ENCODE data around the gene MAEA.

The MAEA gene

DNA sequence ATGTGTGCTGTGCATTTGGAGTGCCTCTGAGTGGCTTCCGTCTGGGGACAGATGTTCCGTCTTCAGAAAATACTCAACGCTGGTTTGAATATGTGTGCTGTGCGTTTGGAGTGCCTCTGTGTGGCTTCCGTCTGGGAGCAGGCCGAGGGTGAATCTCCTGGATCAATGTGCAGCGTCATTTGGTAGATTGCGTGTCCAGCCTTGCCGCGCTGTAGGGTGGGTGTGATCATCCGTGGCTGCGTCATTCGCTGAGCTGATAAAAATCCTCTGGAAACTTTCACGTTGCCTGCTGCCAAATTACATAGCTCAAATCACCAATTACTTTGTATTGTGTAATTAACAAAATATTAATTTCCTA is 69.4 kb downstream of the MAEA start:
- H3K4me1 ChIP-seq (ENCODE audit: control insufficient read depth, insufficient read depth, low read length), result no peaks in the 10 kb centered on the region
- H3K27ac ChIP-seq (ENCODE audit: low read depth, low read length), result no peak overlapping the region
- peaks cover 52% of the 10 kb centered on the region for H3K36me3 ChIP-seq (ENCODE audit: control insufficient read depth, insufficient read depth, low read length)
- H3K9ac ChIP-seq (ENCODE audit: low read length), result no peak overlapping the region
- H3K27me3 ChIP-seq (ENCODE audit: control insufficient read depth, insufficient read depth, low read length), result no peaks in the 10 kb centered on the region
- H3K9me3 ChIP-seq (ENCODE audit: control insufficient read depth, insufficient read depth, low read depth, low read length), result no peaks in the 10 kb centered on the region
- H3K4me3 ChIP-seq (ENCODE audit: low read depth, low read length), result no peak overlapping the region

DNA sequence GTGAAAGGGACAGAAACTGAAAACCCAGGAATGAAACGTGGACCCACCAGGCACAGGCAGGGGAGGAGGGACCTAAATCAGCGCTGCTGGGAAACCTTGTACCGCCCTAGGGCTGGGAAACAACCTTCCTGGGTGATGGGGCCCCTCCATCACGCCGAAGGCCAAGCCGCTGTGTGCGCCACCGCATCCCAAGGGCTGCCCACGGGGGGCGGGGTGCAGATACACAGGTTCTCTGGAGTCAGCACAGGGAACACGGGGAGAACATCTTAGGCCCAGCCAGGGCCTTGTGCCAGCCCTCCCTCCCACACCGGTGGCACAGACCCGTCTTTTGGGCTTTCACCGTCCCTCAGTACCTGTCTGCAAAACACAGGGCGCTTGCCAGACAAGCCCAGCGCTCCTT is 70.3 kb downstream of the MAEA start:
- Histone ChIP-seq H3K4me1 (ENCODE audit: control insufficient read depth, insufficient read depth, low read length) (no peaks in the 10 kb centered on the region), H3K36me3 (ENCODE audit: control insufficient read depth, insufficient read depth, low read length) (peaks cover 44% of the 10 kb centered on the region), H3K9me3 (ENCODE audit: control insufficient read depth, insufficient read depth, low read depth, low read length) (no peaks in the 10 kb centered on the region), H3K27ac (ENCODE audit: low read depth, low read length) (no peak overlapping the region), H3K4me3 (ENCODE audit: low read depth, low read length) (no peak overlapping the region), H3K27me3 (ENCODE audit: control insufficient read depth, insufficient read depth, low read length) (no peaks in the 10 kb centered on the region), H3K9ac (ENCODE audit: low read length) (no peak overlapping the region)

DNA sequence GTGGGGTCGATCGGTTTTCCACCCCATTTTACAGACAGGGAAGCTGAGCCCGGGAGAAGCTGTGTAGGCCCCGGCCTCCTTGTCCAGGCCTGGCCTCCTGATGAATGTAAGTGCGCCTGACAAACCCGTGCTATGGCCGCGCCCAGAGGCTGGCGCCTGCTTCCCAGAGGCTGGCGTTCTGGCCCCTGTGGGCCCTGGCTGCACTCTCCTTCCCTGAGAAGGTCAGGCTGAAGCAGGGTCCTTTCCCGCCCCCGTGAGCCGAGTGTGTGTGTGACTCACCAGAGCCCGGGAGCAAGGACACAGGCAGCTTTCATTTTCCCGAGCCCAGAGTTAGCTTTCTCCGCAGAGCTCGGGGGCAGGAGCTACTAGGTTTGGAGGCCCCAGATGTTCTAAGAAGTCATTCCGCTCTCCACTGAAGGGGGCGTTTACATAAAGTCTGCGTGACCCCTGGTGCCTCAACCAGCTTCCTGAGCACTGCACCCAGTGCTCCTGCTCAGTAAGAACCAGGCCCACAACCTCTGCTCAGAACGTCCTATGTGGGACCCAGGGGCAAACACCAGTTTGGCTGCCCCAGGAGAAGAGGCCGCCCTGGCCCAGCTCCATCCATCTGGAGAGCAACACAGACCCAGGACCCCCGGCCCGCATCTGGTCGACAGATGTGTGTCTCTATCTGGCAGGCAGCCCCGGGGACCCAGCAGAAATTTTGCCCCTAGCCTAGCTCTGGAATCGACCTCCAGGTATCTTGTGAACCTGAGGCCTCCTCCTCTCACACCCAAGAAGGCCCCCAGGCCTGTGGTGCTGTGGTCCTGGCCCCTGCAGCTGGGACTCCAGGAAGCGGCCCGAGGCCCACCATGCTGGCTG is 71.0 kb downstream of the MAEA start:
- H3K27ac ChIP-seq (ENCODE audit: low read depth, low read length), result no peak overlapping the region
- peaks cover 37% of the 10 kb centered on the region for H3K36me3 ChIP-seq (ENCODE audit: control insufficient read depth, insufficient read depth, low read length)
- no peaks in the 10 kb centered on the region for H3K27me3 ChIP-seq (ENCODE audit: control insufficient read depth, insufficient read depth, low read length)
- H3K9ac ChIP-seq (ENCODE audit: low read length), result no peak overlapping the region
- no peak overlapping the region for H3K4me3 ChIP-seq (ENCODE audit: low read depth, low read length)
- no peaks in the 10 kb centered on the region for H3K9me3 ChIP-seq (ENCODE audit: control insufficient read depth, insufficient read depth, low read depth, low read length)
- H3K4me1 ChIP-seq (ENCODE audit: control insufficient read depth, insufficient read depth, low read length), result no peaks in the 10 kb centered on the region

DNA sequence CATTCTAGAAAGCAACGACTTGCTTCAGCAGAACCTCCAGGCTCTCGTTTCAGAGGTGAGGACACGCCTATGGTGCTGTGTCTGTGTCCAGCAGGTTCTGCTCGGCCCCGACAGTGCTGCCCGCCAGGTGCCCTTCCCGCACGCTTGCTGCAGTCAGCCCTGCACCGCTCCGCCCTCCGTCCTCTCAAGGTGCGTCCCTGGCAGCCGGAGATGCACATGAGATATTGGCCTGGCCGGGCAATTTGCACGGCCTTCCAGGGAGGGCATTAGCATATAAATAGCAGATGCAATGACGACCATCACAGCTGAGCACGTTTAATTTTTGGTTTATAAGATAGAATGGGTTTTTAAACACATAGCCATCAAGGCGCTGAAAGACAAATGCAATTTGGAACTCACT is 71.7 kb downstream of the MAEA start:
- no peaks in the 10 kb centered on the region for H3K27me3 ChIP-seq (ENCODE audit: control insufficient read depth, insufficient read depth, low read length)
- H3K4me3 ChIP-seq (ENCODE audit: low read depth, low read length), result no peak overlapping the region
- H3K27ac ChIP-seq (ENCODE audit: low read depth, low read length), result no peak overlapping the region
- no peaks in the 10 kb centered on the region for H3K9me3 ChIP-seq (ENCODE audit: control insufficient read depth, insufficient read depth, low read depth, low read length)
- peaks cover 32% of the 10 kb centered on the region for H3K36me3 ChIP-seq (ENCODE audit: control insufficient read depth, insufficient read depth, low read length)
- no peak overlapping the region for H3K9ac ChIP-seq (ENCODE audit: low read length)
- no peaks in the 10 kb centered on the region for H3K4me1 ChIP-seq (ENCODE audit: control insufficient read depth, insufficient read depth, low read length)

- Histone ChIP-seq H3K4me3 (ENCODE audit: low read depth, low read length) (no peak overlapping the region), H3K4me1 (ENCODE audit: control insufficient read depth, insufficient read depth, low read length) (no peaks in the 10 kb centered on the region), H3K27ac (ENCODE audit: low read depth, low read length) (no peak overlapping the region), H3K27me3 (ENCODE audit: control insufficient read depth, insufficient read depth, low read length) (no peaks in the 10 kb centered on the region), H3K36me3 (ENCODE audit: control insufficient read depth, insufficient read depth, low read length) (peaks cover 32% of the 10 kb centered on the region), H3K9me3 (ENCODE audit: control insufficient read depth, insufficient read depth, low read depth, low read length) (no peaks in the 10 kb centered on the region), H3K9ac (ENCODE audit: low read length) (no peak overlapping the region)
These were observed 72.4 kb downstream of the MAEA start for GRCh38 chr4:1362046-1362445.

- Histone ChIP-seq H3K9me3 (ENCODE audit: control insufficient read depth, insufficient read depth, low read depth, low read length) (no peaks in the 10 kb centered on the region), H3K36me3 (ENCODE audit: control insufficient read depth, insufficient read depth, low read length) (peaks cover 28% of the 10 kb centered on the region), H3K9ac (ENCODE audit: low read length) (no peak overlapping the region), H3K4me1 (ENCODE audit: control insufficient read depth, insufficient read depth, low read length) (no peaks in the 10 kb centered on the region), H3K4me3 (ENCODE audit: low read depth, low read length) (no peak overlapping the region), H3K27ac (ENCODE audit: low read depth, low read length) (no peak overlapping the region), H3K27me3 (ENCODE audit: control insufficient read depth, insufficient read depth, low read length) (no peaks in the 10 kb centered on the region)
These were observed 72.8 kb downstream of the MAEA start for GRCh38 chr4:1362521-1362920.

DNA sequence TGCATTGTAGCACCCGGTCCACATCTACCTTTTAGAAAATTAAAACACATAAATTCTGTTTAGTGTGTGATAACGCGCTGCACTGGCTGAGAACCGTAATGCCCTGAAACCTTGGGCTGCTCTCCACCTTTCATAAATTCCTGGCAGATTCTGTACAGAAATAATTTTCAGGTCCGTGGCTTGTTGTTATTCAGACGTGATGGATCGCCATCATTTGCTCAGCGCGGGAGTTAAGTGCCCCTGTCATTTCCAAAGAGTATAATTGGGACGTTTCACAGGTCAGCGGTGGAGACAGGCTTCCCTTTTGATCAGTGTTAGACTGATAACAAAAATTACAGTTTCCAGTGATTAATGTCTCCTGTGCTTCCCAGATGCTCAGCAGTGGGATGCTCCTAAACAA is 73.8 kb downstream of the MAEA start:
- Histone ChIP-seq H3K9ac (ENCODE audit: low read length) (no peak overlapping the region), H3K4me1 (ENCODE audit: control insufficient read depth, insufficient read depth, low read length) (no peaks in the 10 kb centered on the region), H3K9me3 (ENCODE audit: control insufficient read depth, insufficient read depth, low read depth, low read length) (no peaks in the 10 kb centered on the region), H3K36me3 (ENCODE audit: control insufficient read depth, insufficient read depth, low read length) (peaks cover 32% of the 10 kb centered on the region), H3K27ac (ENCODE audit: low read depth, low read length) (no peak overlapping the region), H3K4me3 (ENCODE audit: low read depth, low read length) (no peak overlapping the region), H3K27me3 (ENCODE audit: control insufficient read depth, insufficient read depth, low read length) (no peaks in the 10 kb centered on the region)

DNA sequence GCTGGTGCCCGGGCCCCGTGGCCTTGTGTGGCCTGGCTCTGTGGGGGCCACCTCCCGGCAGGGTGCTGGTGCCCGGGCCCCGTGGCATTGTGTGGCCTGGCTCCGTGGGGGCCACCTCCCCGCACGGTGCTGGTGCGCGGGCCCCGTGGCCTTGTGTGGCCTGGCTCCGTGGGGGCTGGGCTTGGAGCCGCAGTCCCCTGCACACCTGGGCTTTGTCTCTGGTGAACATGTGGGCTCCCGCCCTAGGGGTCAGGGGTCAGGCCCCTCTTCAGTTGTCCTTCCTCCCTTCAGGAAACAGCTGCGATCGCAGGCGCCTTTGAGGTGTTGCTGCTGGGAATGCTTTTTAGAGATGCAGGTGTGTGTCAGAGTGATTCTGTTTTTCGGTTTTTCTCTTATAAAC is 74.5 kb downstream of the MAEA start:
- Histone ChIP-seq H3K9me3 (ENCODE audit: control insufficient read depth, insufficient read depth, low read depth, low read length) (no peaks in the 10 kb centered on the region), H3K9ac (ENCODE audit: low read length) (no peak overlapping the region), H3K36me3 (ENCODE audit: control insufficient read depth, insufficient read depth, low read length) (peaks cover 27% of the 10 kb centered on the region), H3K4me3 (ENCODE audit: low read depth, low read length) (no peak overlapping the region), H3K27ac (ENCODE audit: low read depth, low read length) (no peak overlapping the region), H3K4me1 (ENCODE audit: control insufficient read depth, insufficient read depth, low read length) (no peaks in the 10 kb centered on the region), H3K27me3 (ENCODE audit: control insufficient read depth, insufficient read depth, low read length) (no peaks in the 10 kb centered on the region)

GRCh38 chr4:1364748-1365147 is 75.1 kb downstream of the MAEA start:
- Histone ChIP-seq H3K27ac (ENCODE audit: low read depth, low read length) (no peak overlapping the region), H3K27me3 (ENCODE audit: control insufficient read depth, insufficient read depth, low read length) (no peaks in the 10 kb centered on the region), H3K36me3 (ENCODE audit: control insufficient read depth, insufficient read depth, low read length) (peaks cover 25% of the 10 kb centered on the region), H3K4me3 (ENCODE audit: low read depth, low read length) (no peak overlapping the region), H3K9me3 (ENCODE audit: control insufficient read depth, insufficient read depth, low read depth, low read length) (no peaks in the 10 kb centered on the region), H3K9ac (ENCODE audit: low read length) (no peak overlapping the region), H3K4me1 (ENCODE audit: control insufficient read depth, insufficient read depth, low read length) (no peaks in the 10 kb centered on the region)

- no peak overlapping the region for H3K27ac ChIP-seq (ENCODE audit: low read depth, low read length)
- H3K36me3 ChIP-seq (ENCODE audit: control insufficient read depth, insufficient read depth, low read length), result peaks cover 21% of the 10 kb centered on the region
- H3K4me3 ChIP-seq (ENCODE audit: low read depth, low read length), result no peak overlapping the region
These were observed 75.8 kb downstream of the MAEA start for GRCh38 chr4:1365271-1366178.

More at GRCh38 chr4:1365271-1366178, 75.8 kb downstream of the MAEA start:
- H3K9ac ChIP-seq (ENCODE audit: low read length), result no peak overlapping the region
- no peaks in the 10 kb centered on the region for H3K9me3 ChIP-seq (ENCODE audit: control insufficient read depth, insufficient read depth, low read depth, low read length)
- no peaks in the 10 kb centered on the region for H3K27me3 ChIP-seq (ENCODE audit: control insufficient read depth, insufficient read depth, low read length)
- no peaks in the 10 kb centered on the region for H3K4me1 ChIP-seq (ENCODE audit: control insufficient read depth, insufficient read depth, low read length)
